IMR-90 (cell line): Measurements from ENCODE around the gene GGA3. TPM values are rescaled to one million over a fixed set of nuclear protein-coding genes. Genes with fewer than 3 reads are reported as not detected.

Experiments
- ATAC-seq: fragments of 200-7000 bp; cut with Tn5 transposase; 2 replicates; pipeline ENCODE4 v1.9.1; 2020; ENCODE audit warnings: low read depth, mild to moderate bottlenecking, moderate library complexity
- BruUV-seq: library from RNA; stranded (reverse); fragments of 400-500 nt; replicated peaks from 2 replicates; lab custom pipeline; 2021; lab: Mats Ljungman, UMichigan
- CTCF ChIA-PET: fragments of 300-600 bp; formaldehyde crosslinking; extraction: SDS; loops from one replicate; lab custom pipeline; 2021; ENCODE audit warnings: antibody characterized with exemption; lab: Yijun Ruan, JAX
- POLR2A ChIA-PET: fragments of 300-600 bp; sonication (Branson Sonifier 250); formaldehyde crosslinking; loops from one replicate; lab custom pipeline; 2022; ENCODE audit warnings: antibody characterized with exemption; ENCODE audit not compliant: unreplicated experiment; lab: Charles Lee
- DNase-seq: peaks from one replicate; pipeline ENCODE4 v3.0.0; 2013
- H2AFZ ChIP-seq: replicated peaks from 2 replicates; pipeline ENCODE3; 2013; ENCODE audit warnings: low read length, mild to moderate bottlenecking; ENCODE audit not compliant: poor library complexity
- H2AK5ac ChIP-seq: 2 replicates; pipeline ENCODE4 v1.6.1; 2013; ENCODE audit warnings: low read depth, low read length, inconsistent platforms
- H2AK9ac ChIP-seq: replicated peaks from 2 replicates; pipeline ENCODE3; 2013; ENCODE audit warnings: mild to moderate bottlenecking, low read depth, low read length, moderate library complexity; ENCODE audit not compliant: poor library complexity
- H2BK120ac ChIP-seq: 2 replicates; pipeline ENCODE4 v1.6.1; 2013; ENCODE audit warnings: low read depth, low read length, inconsistent platforms
- H2BK15ac ChIP-seq: 3 replicates; pipeline ENCODE4 v1.6.1; 2013; ENCODE audit warnings: low read depth, low read length, inconsistent platforms
- H2BK20ac ChIP-seq: 2 replicates; pipeline ENCODE4 v1.6.1; 2013; ENCODE audit warnings: low read depth, mild to moderate bottlenecking, inconsistent platforms, low read length, moderate library complexity
- H2BK5ac ChIP-seq: 2 replicates; pipeline ENCODE4 v1.6.1; 2013; ENCODE audit warnings: mild to moderate bottlenecking, low read depth, low read length, inconsistent platforms; ENCODE audit not compliant: poor library complexity, severe bottlenecking
- H3K14ac ChIP-seq: replicated peaks from 2 replicates; pipeline ENCODE4 v1.6.1; 2013; ENCODE audit warnings: low read depth, low read length, inconsistent platforms
- H3K18ac ChIP-seq: 2 replicates; pipeline ENCODE4 v1.6.1; 2013; ENCODE audit warnings: low read depth, low read length, control low read depth
- H3K23ac ChIP-seq: 2 replicates; pipeline ENCODE4 v1.6.1; 2013; ENCODE audit warnings: low read depth, low read length, inconsistent platforms
- H3K27ac ChIP-seq: 2 replicates; pipeline ENCODE4 v1.5.1; 2013; ENCODE audit warnings: mild to moderate bottlenecking, control low read depth, low read length; ENCODE audit not compliant: insufficient read depth
- H3K27me3 ChIP-seq: 2 replicates; pipeline ENCODE4 v1.6.1; 2013; ENCODE audit warnings: low read length; ENCODE audit not compliant: control insufficient read depth, insufficient read depth
- H3K36me3 ChIP-seq: 2 replicates; pipeline ENCODE4 v1.6.1; 2013; ENCODE audit warnings: low read length, mixed read lengths; ENCODE audit not compliant: control insufficient read depth, insufficient read depth
- H3K4ac ChIP-seq: 2 replicates; pipeline ENCODE4 v1.6.1; 2013; ENCODE audit warnings: low read depth, low read length, inconsistent platforms
- H3K4me1 ChIP-seq: 2 replicates; pipeline ENCODE4 v1.6.1; 2013; ENCODE audit warnings: low read length, mixed read lengths; ENCODE audit not compliant: control insufficient read depth, insufficient read depth
- H3K4me2 ChIP-seq: 2 replicates; pipeline ENCODE4 v1.6.1; 2013; ENCODE audit warnings: low read depth, mild to moderate bottlenecking, control low read depth, low read length, moderate library complexity
- H3K4me3 ChIP-seq: 2 replicates; pipeline ENCODE4 v1.5.1; 2013; ENCODE audit warnings: low read depth, mild to moderate bottlenecking, control low read depth, low read length, moderate library complexity; ENCODE audit not compliant: insufficient read depth
- H3K56ac ChIP-seq: 2 replicates; pipeline ENCODE4 v1.6.1; 2013; ENCODE audit warnings: low read length, inconsistent platforms; ENCODE audit not compliant: insufficient read depth; ENCODE audit errors: extremely low read depth
- H3K79me1 ChIP-seq, 2 experiments: 2 replicates each; pipeline ENCODE4 v1.6.1; 2013; ENCODE audit warnings: low read length in 2 of 2, inconsistent platforms in 1 of 2, low read depth in 1 of 2
- H3K9ac ChIP-seq: 2 replicates; pipeline ENCODE4 v1.6.1; 2013; ENCODE audit warnings: low read depth, low read length, control low read depth
- H3K9me1 ChIP-seq: 2 replicates; pipeline ENCODE4 v1.6.1; 2013; ENCODE audit warnings: low read length, inconsistent platforms; ENCODE audit not compliant: insufficient read depth
- H3K9me3 ChIP-seq: 2 replicates; pipeline ENCODE4 v1.6.1; 2013; ENCODE audit warnings: low read length; ENCODE audit not compliant: control insufficient read depth, insufficient read depth
- H4K20me1 ChIP-seq: 2 replicates; pipeline ENCODE4 v1.6.1; 2013; ENCODE audit warnings: low read length, inconsistent platforms; ENCODE audit not compliant: insufficient read depth
- H4K5ac ChIP-seq: 2 replicates; pipeline ENCODE4 v1.6.1; 2013; ENCODE audit warnings: mild to moderate bottlenecking, low read depth, low read length, control low read depth
- H4K8ac ChIP-seq, 2 experiments: 2 replicates each; pipeline ENCODE4 v1.6.1; 2013; ENCODE audit warnings: low read depth in 2 of 2, low read length in 2 of 2, control low read depth in 1 of 2, inconsistent platforms in 1 of 2
- H4K91ac ChIP-seq: 2 replicates; pipeline ENCODE4 v1.6.1; 2013; ENCODE audit warnings: low read depth, low read length, inconsistent platforms; ENCODE audit not compliant: insufficient read depth
- BHLHE40 ChIP-seq: fragments of 150-350 bp; IDR thresholded peaks from 2 replicates; pipeline ENCODE4 v1.6.1; 2016; ENCODE audit warnings: mild to moderate bottlenecking, low read depth, low read length
- CEBPB ChIP-seq: IDR thresholded peaks from 2 replicates; pipeline ENCODE4 v1.6.1; 2012; ENCODE audit warnings: low read depth, low read length, improper control_type of control experiment
- CHD1 ChIP-seq: IDR thresholded peaks from 2 replicates; pipeline ENCODE4 v1.6.1; 2012; ENCODE audit warnings: low read depth, low read length, improper control_type of control experiment
- CTCF ChIP-seq: conservative IDR thresholded peaks from 2 replicates; pipeline ENCODE4 v1.5.1; 2012; ENCODE audit warnings: mild to moderate bottlenecking, low read depth, low read length, improper control_type of control experiment
- ELK1 ChIP-seq: fragments of 150-350 bp; IDR thresholded peaks from 2 replicates; pipeline ENCODE4 v1.6.1; 2016; ENCODE audit warnings: low read depth, mild to moderate bottlenecking, low read length, moderate library complexity, borderline replicate concordance
- FOS ChIP-seq: fragments of 150-350 bp; IDR thresholded peaks from 2 replicates; pipeline ENCODE4 v1.6.1; 2016; ENCODE audit warnings: low read depth, low read length
- MAFK ChIP-seq: IDR thresholded peaks from 2 replicates; pipeline ENCODE4 v1.6.1; 2012; ENCODE audit warnings: low read depth, low read length, improper control_type of control experiment
- MAZ ChIP-seq: IDR thresholded peaks from 2 replicates; pipeline ENCODE4 v1.6.1; 2012; ENCODE audit warnings: low read depth, mild to moderate bottlenecking, low read length, improper control_type of control experiment, moderate library complexity, borderline replicate concordance
- MXI1 ChIP-seq: IDR thresholded peaks from 2 replicates; pipeline ENCODE4 v1.6.1; 2012; ENCODE audit warnings: low read depth, mild to moderate bottlenecking, low read length, moderate library complexity, borderline replicate concordance
- NFE2L2 ChIP-seq: fragments of 150-350 bp; IDR thresholded peaks from 2 replicates; pipeline ENCODE4 v1.6.1; 2016; ENCODE audit warnings: low read depth, mild to moderate bottlenecking, low read length
- POLR2A ChIP-seq: IDR thresholded peaks from 2 replicates; pipeline ENCODE4 v1.6.1; 2012; ENCODE audit warnings: mild to moderate bottlenecking, low read depth, low read length
- RAD21 ChIP-seq: IDR thresholded peaks from 2 replicates; pipeline ENCODE4 v1.6.1; 2012; ENCODE audit warnings: low read length, improper control_type of control experiment
- RCOR1 ChIP-seq: IDR thresholded peaks from 2 replicates; pipeline ENCODE4 v1.6.1; 2012; ENCODE audit warnings: mild to moderate bottlenecking, low read length, improper control_type of control experiment; ENCODE audit not compliant: insufficient replicate concordance
- RFX5 ChIP-seq: IDR thresholded peaks from 2 replicates; pipeline ENCODE4 v1.8.0; 2012; ENCODE audit warnings: low read depth, mild to moderate bottlenecking, low read length, moderate library complexity
- SMC3 ChIP-seq: fragments of 150-350 bp; IDR thresholded peaks from 2 replicates; pipeline ENCODE4 v1.6.1; 2016; ENCODE audit warnings: low read depth, mild to moderate bottlenecking, antibody characterized with exemption, low read length, moderate library complexity
- USF2 ChIP-seq: fragments of 150-350 bp; IDR thresholded peaks from 2 replicates; pipeline ENCODE4 v1.6.1; 2017; ENCODE audit warnings: mild to moderate bottlenecking, antibody characterized with exemption, low read length, low read depth
- WGBS, 2 experiments: methylation state at CpG; one replicate each; pipeline versions ENCODE4 v1.1.5 to v1.1.7; 2013; ENCODE audit warnings: missing lambda C conversion rate in 2 of 2; ENCODE audit not compliant: insufficient read length in 1 of 2; ENCODE audit errors: extremely low coverage in 2 of 2; 5-methylcytosine and 5-hydroxymethylcytosine counted together
- dilution Hi-C: fragments of 300-500 bp; cut with HindIII; formaldehyde crosslinking; loops from one replicate; pipeline ENCODE4 v1.14.3; 2018; ENCODE audit warnings: low sequenced_read_pairs; ENCODE audit not compliant: unreplicated experiment
- in situ Hi-C: fragments of 300-500 bp; cut with MboI; formaldehyde crosslinking; loops from 3 replicates; pipeline ENCODE4 v1.14.3; 2019; ENCODE audit warnings: low sequenced_read_pairs, inconsistent platforms, mixed read lengths
- intact Hi-C: fragments of 100-400 bp; cut with micrococcal nuclease; formaldehyde crosslinking; loops from 2 replicates; pipeline ENCODE4 v1.10.0; 2022
- polyA plus RNA-seq, 3 experiments: library from polyadenylated mRNA; depleted of rRNA; stranded (reverse); fragments of >200 nt; gene quantifications; 2 replicates each; pipeline ENCODE4 v1.2.3, GENCODE V29; 2012; ENCODE audit warnings: low replicate concordance in 1 of 3
- total RNA-seq: library from RNA; depleted of rRNA; stranded (reverse); fragments of >200 nt; gene quantifications from 2 replicates; pipeline ENCODE4 v1.2.3, GENCODE V29; 2012

The GGA3 gene
- total and polyA plus RNA-seq, 2 of the 4 experiments (the other 2 are of a cell fraction) = 15.1 to 35.2 TPM

GRCh38 chr17:75245011-75245410, 16.4 kb downstream of the GGA3 start:
- dilution Hi-C loops = no loop called here
- no peak overlapping the region for H2BK5ac ChIP-seq
- no peak overlapping the region for H3K14ac ChIP-seq
- H2AK9ac ChIP-seq = no peak overlapping the region
- H3K9me1 ChIP-seq = no peaks in the 10 kb centered on the region
- DNase-seq = no peak
- no peak overlapping the region for H3K9ac ChIP-seq
- H2BK15ac ChIP-seq = no peak overlapping the region
- no peak for ATAC-seq
- TF ChIP-seq CHD1 (no peak), MAZ (no peak), FOS (no peak), SMC3 (no peak), USF2 (no peak), CEBPB (no peak), CTCF (no peak), RFX5 (no peak), MAFK (no peak), POLR2A (no peak), NFE2L2 (no peak), MXI1 (no peak), RAD21 (no peak), RCOR1 (no peak), BHLHE40 (no peak), ELK1 (no peak)
- H3K23ac ChIP-seq = no peak overlapping the region
- peaks cover 16% of the 10 kb centered on the region for H4K20me1 ChIP-seq
- no peak overlapping the region for H4K5ac ChIP-seq
- POLR2A ChIA-PET = no interaction called here
- CTCF ChIA-PET = no interaction called here
- H4K8ac ChIP-seq = no peak overlapping the region
- H3K9me3 ChIP-seq = no peaks in the 10 kb centered on the region
- no TSS peak for BruUV-seq
- no peak overlapping the region for H3K27ac ChIP-seq
- H3K4me1 ChIP-seq = peaks cover under 1% of the 10 kb centered on the region; the same call in 1 of the 2 replicates
- H3K27me3 ChIP-seq = no peaks in the 10 kb centered on the region
- H3K56ac ChIP-seq = no peak overlapping the region
- no peak overlapping the region for H3K4ac ChIP-seq
- no peak overlapping the region for H2AFZ ChIP-seq
- H2BK20ac ChIP-seq = no peak overlapping the region
- no peak overlapping the region for H4K91ac ChIP-seq
- H3K18ac ChIP-seq = no peak overlapping the region
- H2AK5ac ChIP-seq = no peak overlapping the region
- H3K4me3 ChIP-seq = no peak overlapping the region
- WGBS, 2 experiments = 100% methylated on average over 1 of the region's 6 CpGs; no CpG with 5 or more reads in 1 of the 2 experiments
- H2BK120ac ChIP-seq = no peak overlapping the region
- peaks cover 8 to 27% of the 10 kb centered on the region in 2 experiments; a peak in 3 of 4 replicates for H3K79me1 ChIP-seq
- no peak overlapping the region for H3K4me2 ChIP-seq
- H3K36me3 ChIP-seq = peaks cover 64% of the 10 kb centered on the region
- intact Hi-C loops = no loop called here
- in situ Hi-C loops = no loop called here
